Keratinocyte (primary cell): ENCODE data around the gene NEDD8. TPM values are rescaled to one million over a fixed set of nuclear protein-coding genes. Genes with fewer than 3 reads are reported as not detected.

Experiments
- DNase-seq: peaks from one replicate; pipeline ENCODE4 v3.0.0-alpha.2; 2011; ENCODE audit warnings: low read depth, missing footprints, low spot score
- FAIRE-seq: peaks from 2 replicates; lab custom pipeline; 2011; peaks lifted over from hg19 to GRCh38; lab: Jason Lieb, UNC
- H2AFZ ChIP-seq: 2 replicates; pipeline ENCODE4 v1.6.0; 2012; ENCODE audit warnings: low read length, control low read depth, inconsistent platforms; ENCODE audit not compliant: control insufficient read depth
- H3K27ac ChIP-seq: 2 replicates; pipeline ENCODE4 v1.5.1; 2011; ENCODE audit warnings: low read length; ENCODE audit not compliant: control insufficient read depth, insufficient read depth
- H3K27me3 ChIP-seq: 3 replicates; pipeline ENCODE4 v1.6.0; 2011; ENCODE audit warnings: low read length; ENCODE audit not compliant: control insufficient read depth, insufficient read depth; ENCODE audit errors: extremely low read depth
- H3K36me3 ChIP-seq, 2 experiments: 2 replicates in 1 of 2; 3 replicates in 1 of 2; pipeline ENCODE4 v1.5.1; 2011; ENCODE audit warnings: low read length in 2 of 2, mild to moderate bottlenecking in 1 of 2; ENCODE audit not compliant: control insufficient read depth in 2 of 2, insufficient read depth in 2 of 2; ENCODE audit errors: extremely low read depth in 1 of 2
- H3K4me1 ChIP-seq: 3 replicates; pipeline ENCODE4 v1.5.1; 2011; ENCODE audit warnings: low read length; ENCODE audit not compliant: control insufficient read depth, insufficient read depth; ENCODE audit errors: extremely low read depth
- H3K4me2 ChIP-seq: 3 replicates; pipeline ENCODE4 v1.6.0; 2011; ENCODE audit warnings: low read depth, low read length; ENCODE audit not compliant: control insufficient read depth, insufficient read depth; ENCODE audit errors: extremely low read depth
- H3K4me3 ChIP-seq, 3 experiments: fragments of 200-600 bp in 1 of 3; sonication (generic) in 1 of 3; 2 replicates in 2 of 3; 3 replicates in 1 of 3; pipeline ENCODE4 v1.5.1; 2011 to 2016; ENCODE audit warnings: low read length in 3 of 3, mild to moderate bottlenecking in 3 of 3, control low read depth in 2 of 3, inconsistent platforms in 1 of 3, low read depth in 1 of 3, mixed read lengths in 1 of 3, mixed run types in 1 of 3, moderate library complexity in 1 of 3; ENCODE audit not compliant: control insufficient read depth in 2 of 3, insufficient read depth in 2 of 3; ENCODE audit errors: extremely low read depth in 1 of 3
- H3K79me2 ChIP-seq: 2 replicates; pipeline ENCODE4 v1.6.0; 2012; ENCODE audit warnings: low read length; ENCODE audit not compliant: control insufficient read depth, insufficient read depth
- H3K9ac ChIP-seq: 3 replicates; pipeline ENCODE4 v1.6.0; 2011; ENCODE audit warnings: low read length; ENCODE audit not compliant: control insufficient read depth, insufficient read depth; ENCODE audit errors: extremely low read depth
- H3K9me1 ChIP-seq: 3 replicates; pipeline ENCODE4 v1.6.0; 2011; ENCODE audit warnings: low read length; ENCODE audit not compliant: control insufficient read depth, insufficient read depth; ENCODE audit errors: extremely low read depth
- H3K9me3 ChIP-seq: 2 replicates; pipeline ENCODE4 v1.5.1; 2012; ENCODE audit warnings: low read depth, low read length; ENCODE audit not compliant: control insufficient read depth
- H4K20me1 ChIP-seq: 3 replicates; pipeline ENCODE4 v1.6.0; 2011; ENCODE audit warnings: low read length; ENCODE audit not compliant: control insufficient read depth, insufficient read depth; ENCODE audit errors: extremely low read depth
- EZH2 ChIP-seq: IDR thresholded peaks from one replicate; pipeline ENCODE4 v1.6.1; 2012; ENCODE audit warnings: inconsistent platforms, mild to moderate bottlenecking, low read length, moderate library complexity
- dilution Hi-C: fragments of 300-500 bp; cut with MboI; formaldehyde crosslinking; loops from one replicate; pipeline ENCODE4 v1.7.0; 2020; ENCODE audit warnings: low sequenced_read_pairs; ENCODE audit not compliant: extremely low pct_ligation_motif_present
- polyA plus RNA-seq, 5 experiments: library from polyadenylated mRNA; depleted of rRNA in 3 of 5; stranded (reverse) in 3 of 5; stranded (forward) in 1 of 5; unstranded in 1 of 5; fragments of >200 nt; gene quantifications; 1 replicate in 1 of 5; 2 replicates in 3 of 5; 3 replicates in 1 of 5; pipeline versions ENCODE4 v1.2.1 to v1.2.3, GENCODE V29; 2011 to 2012; ENCODE audit warnings: missing spikeins in 2 of 5, low read depth in 1 of 5, low replicate concordance in 1 of 5
- TF ChIP-seq, protein P1 (sequence below), 3 experiments: IDR thresholded peaks in 1 of 3; conservative IDR thresholded peaks in 1 of 3; optimal IDR thresholded peaks in 1 of 3; 2 replicates in 2 of 3; 3 replicates in 1 of 3; pipeline versions ENCODE3 to v1.5.1; 2011; ENCODE audit warnings: low read length in 3 of 3, mild to moderate bottlenecking in 3 of 3, moderate library complexity in 2 of 3, control low read depth in 1 of 3, inconsistent platforms in 1 of 3; ENCODE audit not compliant: insufficient read depth in 2 of 3; ENCODE audit errors: extremely low read depth in 1 of 3

Gene NEDD8
- polyA plus RNA-seq, 1 donor (not counting 4 experiments of a cell fraction or from before 2014, with no cell fraction given), result 509 TPM

DNA sequence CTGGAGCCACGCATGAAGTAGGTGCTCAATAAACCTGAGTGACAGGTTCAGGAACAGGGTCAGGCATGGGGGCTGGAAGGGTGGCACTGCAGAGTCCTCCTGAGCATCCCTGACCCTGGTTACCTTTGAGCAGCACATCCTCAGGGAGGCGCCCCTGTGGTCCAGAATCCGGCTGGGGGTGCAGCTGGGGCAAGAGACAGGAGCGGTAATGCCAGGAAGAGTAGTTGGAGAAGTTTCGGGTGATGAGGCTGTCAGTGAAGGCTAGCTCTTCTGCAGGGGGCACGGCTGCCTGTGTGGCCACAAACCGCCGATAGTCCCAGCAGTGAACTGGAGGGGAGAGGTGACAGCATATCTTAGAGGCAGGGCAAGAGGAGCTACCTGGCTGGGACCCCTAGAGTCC lies 37.2 kb upstream of the NEDD8 start:
- no peak overlapping the region for H3K9ac ChIP-seq
- TF ChIP-seq, protein P1, sequence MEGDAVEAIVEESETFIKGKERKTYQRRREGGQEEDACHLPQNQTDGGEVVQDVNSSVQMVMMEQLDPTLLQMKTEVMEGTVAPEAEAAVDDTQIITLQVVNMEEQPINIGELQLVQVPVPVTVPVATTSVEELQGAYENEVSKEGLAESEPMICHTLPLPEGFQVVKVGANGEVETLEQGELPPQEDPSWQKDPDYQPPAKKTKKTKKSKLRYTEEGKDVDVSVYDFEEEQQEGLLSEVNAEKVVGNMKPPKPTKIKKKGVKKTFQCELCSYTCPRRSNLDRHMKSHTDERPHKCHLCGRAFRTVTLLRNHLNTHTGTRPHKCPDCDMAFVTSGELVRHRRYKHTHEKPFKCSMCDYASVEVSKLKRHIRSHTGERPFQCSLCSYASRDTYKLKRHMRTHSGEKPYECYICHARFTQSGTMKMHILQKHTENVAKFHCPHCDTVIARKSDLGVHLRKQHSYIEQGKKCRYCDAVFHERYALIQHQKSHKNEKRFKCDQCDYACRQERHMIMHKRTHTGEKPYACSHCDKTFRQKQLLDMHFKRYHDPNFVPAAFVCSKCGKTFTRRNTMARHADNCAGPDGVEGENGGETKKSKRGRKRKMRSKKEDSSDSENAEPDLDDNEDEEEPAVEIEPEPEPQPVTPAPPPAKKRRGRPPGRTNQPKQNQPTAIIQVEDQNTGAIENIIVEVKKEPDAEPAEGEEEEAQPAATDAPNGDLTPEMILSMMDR (optimal IDR thresholded peaks at IDR 0.05 in 1 of 3, IDR thresholded peaks at IDR 0.05 in 1 of 3, conservative IDR thresholded peaks at IDR 0.05 in 1 of 3; ENCODE audit: extremely low read depth in 1 of 3, insufficient read depth in 2 of 3, low read length in 3 of 3), result no peak
- no peak for TF ChIP-seq EZH2

DNA sequence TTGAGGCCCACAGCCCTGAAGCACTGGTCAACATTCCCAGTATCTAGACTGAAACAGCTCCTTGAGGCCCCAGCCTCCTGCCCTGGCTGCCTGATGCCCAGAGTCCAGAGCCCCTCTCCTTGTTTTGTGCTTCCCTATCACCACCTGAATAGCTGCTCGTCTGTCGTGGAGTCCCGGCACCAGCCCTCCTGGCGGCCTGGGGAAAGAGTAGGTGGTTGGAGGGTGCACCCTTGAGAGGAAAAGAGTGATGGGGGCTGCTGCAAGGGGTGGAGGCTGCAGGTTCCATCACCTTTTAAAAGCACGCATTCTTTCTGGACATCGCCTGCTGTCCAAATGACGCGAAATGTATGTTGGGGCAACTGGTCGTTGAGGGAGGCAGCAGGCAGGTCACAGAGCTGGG lies 36.1 kb upstream of the NEDD8 start:
- Histone ChIP-seq H3K4me2 (no peak overlapping the region), H3K27ac (no peak overlapping the region), H3K36me3 (peaks cover 15 to 27% of the 10 kb centered on the region in 2 experiments), H4K20me1 (no peaks in the 10 kb centered on the region), H3K9me3 (no peaks in the 10 kb centered on the region), H3K9ac (no peak overlapping the region), H3K79me2 (peaks cover 3% of the 10 kb centered on the region), H3K9me1 (no peaks in the 10 kb centered on the region), H3K4me1 (peaks cover 43% of the 10 kb centered on the region), H3K4me3 (no peak overlapping the region), H2AFZ (no peak overlapping the region), H3K27me3 (no peaks in the 10 kb centered on the region)
- DNase-seq, result no peak
- dilution Hi-C loops, result no loop called here
- no peak for TF ChIP-seq EZH2
- TF ChIP-seq, protein P1 (optimal IDR thresholded peaks at IDR 0.05 in 1 of 3, IDR thresholded peaks at IDR 0.05 in 1 of 3, conservative IDR thresholded peaks at IDR 0.05 in 1 of 3; ENCODE audit: extremely low read depth in 1 of 3, insufficient read depth in 2 of 3, low read length in 3 of 3), result no peak
- FAIRE-seq, result no peak

More for the DNA sequence above, 37.2 kb upstream of the NEDD8 start:
- no peaks in the 10 kb centered on the region for H3K27me3 ChIP-seq
- H3K9me1 ChIP-seq, result no peaks in the 10 kb centered on the region
- H3K27ac ChIP-seq, result no peak overlapping the region
- no peaks in the 10 kb centered on the region for H4K20me1 ChIP-seq
- H3K4me1 ChIP-seq, result peaks cover 41% of the 10 kb centered on the region
- no peak overlapping the region for H2AFZ ChIP-seq
- H3K9me3 ChIP-seq, result no peaks in the 10 kb centered on the region
- peaks cover 15 to 27% of the 10 kb centered on the region in 2 experiments for H3K36me3 ChIP-seq
- FAIRE-seq (no peak), DNase-seq (no peak)
- H3K79me2 ChIP-seq, result peaks cover 3% of the 10 kb centered on the region
- H3K4me3 ChIP-seq, result no peak overlapping the region
- dilution Hi-C loops, result no loop called here
- no peak overlapping the region for H3K4me2 ChIP-seq
